Spinal cord (tissue), 10 donors: ENCODE data around the gene TBC1D32. TPM values are rescaled to one million over a fixed set of nuclear protein-coding genes. Genes with fewer than 3 reads are reported as not detected.
"Not testable (repeated sequence)": the region's sequence is repeated elsewhere in the genome, so short reads cannot be mapped to it uniquely, and the experiment has no call there.

Experiments used
- DNase-seq, 6 donors: peaks; one replicate each; pipeline versions ENCODE4 v3.0.0 to v3.0.0-alpha.2; 2013 to 2015; ENCODE audit warnings: low spot score in 6 of 6, low read depth in 4 of 6
- H3K27ac ChIP-seq: one replicate; pipeline ENCODE4 v1.5.1; 2013; ENCODE audit warnings: low read depth, low read length, control low read depth
- H3K27me3 ChIP-seq: one replicate; pipeline ENCODE4 v1.6.1; 2013; ENCODE audit warnings: low read length; ENCODE audit not compliant: control insufficient read depth, insufficient read depth
- H3K36me3 ChIP-seq: one replicate; pipeline ENCODE4 v1.6.1; 2013; ENCODE audit warnings: low read length; ENCODE audit not compliant: control insufficient read depth, insufficient read depth
- H3K4me1 ChIP-seq: one replicate; pipeline ENCODE4 v1.6.1; 2013; ENCODE audit warnings: low read length; ENCODE audit not compliant: control insufficient read depth, insufficient read depth
- H3K4me3 ChIP-seq: one replicate; pipeline ENCODE4 v1.5.1; 2013; ENCODE audit warnings: low read depth, low read length, control low read depth
- H3K9me3 ChIP-seq: one replicate; pipeline ENCODE4 v1.6.1; 2013; ENCODE audit warnings: low read length; ENCODE audit not compliant: control insufficient read depth, insufficient read depth
- WGBS: methylation state at CpG from one replicate; pipeline ENCODE4 v1.1.5; 2013; ENCODE audit warnings: missing lambda C conversion rate; ENCODE audit not compliant: insufficient coverage; 5-methylcytosine and 5-hydroxymethylcytosine counted together
- polyA plus RNA-seq, 2 donors: library from polyadenylated mRNA; unstranded; fragments of 120-200 nt; gene quantifications; one replicate each; pipeline ENCODE4 v1.2.1, GENCODE V29; 2013; ENCODE audit not compliant: insufficient read length in 2 of 2
- total RNA-seq, 2 donors: library from RNA; depleted of rRNA in 1 of 2; stranded (reverse); fragments of 120-200 nt in 1 of 2; fragments of >200 nt in 1 of 2; gene quantifications; one replicate each; pipeline versions ENCODE4 v1.2.3 to v1.2.4, GENCODE V29; 2013 to 2014
- donor health status: healthy.

The TBC1D32 gene
- total and polyA plus RNA-seq, 4 donors: 12.2 to 51.4 (median 24.9) TPM

DNA sequence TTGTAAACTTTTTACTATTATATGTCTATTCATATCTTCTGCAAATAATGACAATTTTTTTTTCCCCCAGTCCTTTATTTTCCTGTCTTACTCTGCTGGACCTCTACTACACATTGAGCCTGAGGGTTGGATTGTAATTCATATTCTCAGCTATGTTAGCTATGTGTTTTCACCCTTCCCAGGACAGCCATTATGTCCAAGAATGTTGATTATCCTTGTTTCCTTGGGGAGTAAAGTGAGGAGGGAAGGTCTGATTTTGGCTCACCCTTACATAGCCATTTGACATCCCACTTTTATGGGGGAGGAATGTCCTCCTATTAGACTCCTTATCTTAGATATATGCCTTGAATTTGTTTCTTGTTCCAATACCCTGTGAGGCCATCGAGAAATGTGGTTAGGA, 17.6 kb upstream of the TBC1D32 start:
- Histone ChIP-seq H3K27ac (no peak overlapping the region), H3K4me1 (no peaks in the 10 kb centered on the region), H3K9me3 (no peaks in the 10 kb centered on the region), H3K36me3 (no peaks in the 10 kb centered on the region), H3K27me3 (no peaks in the 10 kb centered on the region), H3K4me3 (no peak overlapping the region)
- DNase-seq: no peak
- no CpG with 5 or more reads among the region's 1 CpG for WGBS

DNA sequence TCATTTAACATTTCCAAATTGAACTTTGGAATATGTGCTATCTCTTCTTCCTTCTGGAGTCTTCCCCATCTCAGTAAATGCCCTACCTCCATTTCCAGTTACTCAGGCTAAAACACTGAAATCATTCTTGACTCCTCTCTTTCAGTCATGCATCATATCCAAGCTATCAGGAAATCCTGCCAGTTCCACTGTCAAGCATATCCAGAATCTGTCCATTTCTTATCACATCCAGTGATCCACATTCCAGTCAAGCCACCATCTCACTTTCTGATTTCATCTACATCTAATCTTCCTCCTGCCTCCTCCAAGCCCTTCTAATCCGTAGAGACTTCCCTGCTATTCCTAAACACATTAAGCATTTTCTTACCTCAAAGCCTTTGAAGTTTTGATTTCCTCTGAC, 15.3 kb upstream of the TBC1D32 start:
- H3K9me3 ChIP-seq: no peaks in the 10 kb centered on the region
- H3K36me3 ChIP-seq: no peaks in the 10 kb centered on the region
- H3K4me3 ChIP-seq: no peak overlapping the region
- no peak for DNase-seq
- H3K27me3 ChIP-seq: no peaks in the 10 kb centered on the region
- 50% methylated on average over 1 of the region's 1 CpG for WGBS
- no peak overlapping the region for H3K27ac ChIP-seq
- no peaks in the 10 kb centered on the region for H3K4me1 ChIP-seq

DNA sequence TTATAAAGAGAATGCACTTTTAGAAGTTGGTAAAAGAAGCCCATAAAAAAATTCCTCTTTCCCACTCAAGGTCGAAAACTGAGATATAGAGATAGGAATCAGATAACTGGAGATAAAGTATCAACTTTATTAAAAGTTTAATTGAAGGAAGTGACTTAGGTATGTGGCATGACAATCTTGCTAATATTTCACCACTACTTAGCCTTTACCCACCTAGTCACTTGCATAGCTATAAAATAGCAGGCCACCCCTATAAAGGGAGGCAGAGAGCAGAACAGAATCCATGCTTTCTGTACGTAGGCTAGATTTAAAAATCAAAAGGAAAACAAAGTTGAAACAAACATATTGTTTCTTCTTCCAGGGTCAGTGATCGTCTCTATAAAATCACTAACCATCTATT, 13.2 kb upstream of the TBC1D32 start:
- H3K4me3 ChIP-seq: no peak overlapping the region
- no peaks in the 10 kb centered on the region for H3K36me3 ChIP-seq
- no peak overlapping the region for H3K27ac ChIP-seq
- no peak for DNase-seq
- H3K27me3 ChIP-seq: no peaks in the 10 kb centered on the region
- no peaks in the 10 kb centered on the region for H3K4me1 ChIP-seq
- H3K9me3 ChIP-seq: no peaks in the 10 kb centered on the region
- WGBS: no CpG with 5 or more reads among the region's 3 CpGs

DNA sequence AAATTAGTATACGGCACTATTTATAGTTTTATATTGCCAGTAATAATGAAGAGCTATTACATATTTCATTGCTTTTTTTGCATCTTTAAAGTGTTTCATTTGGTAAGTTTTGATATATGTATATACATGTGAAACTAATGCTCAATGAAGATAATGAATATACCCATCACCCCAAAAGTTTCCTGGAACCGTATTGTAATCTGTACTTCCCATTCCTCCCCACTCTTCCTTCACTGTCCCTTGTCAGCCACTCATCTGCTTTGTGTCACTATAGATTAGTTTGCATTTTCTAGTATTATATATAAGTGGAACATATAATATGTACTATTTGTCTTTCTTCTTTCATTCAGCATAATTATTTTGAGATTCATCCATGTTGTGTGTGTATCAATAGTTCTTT, 10.3 kb upstream of the TBC1D32 start:
- DNase-seq: no peak
- no peaks in the 10 kb centered on the region for H3K36me3 ChIP-seq
- H3K4me3 ChIP-seq: no peak overlapping the region
- no peak overlapping the region for H3K27ac ChIP-seq
- WGBS: no CpG with 5 or more reads among the region's 2 CpGs
- H3K4me1 ChIP-seq: no peaks in the 10 kb centered on the region
- H3K9me3 ChIP-seq: no peaks in the 10 kb centered on the region
- no peaks in the 10 kb centered on the region for H3K27me3 ChIP-seq

DNA sequence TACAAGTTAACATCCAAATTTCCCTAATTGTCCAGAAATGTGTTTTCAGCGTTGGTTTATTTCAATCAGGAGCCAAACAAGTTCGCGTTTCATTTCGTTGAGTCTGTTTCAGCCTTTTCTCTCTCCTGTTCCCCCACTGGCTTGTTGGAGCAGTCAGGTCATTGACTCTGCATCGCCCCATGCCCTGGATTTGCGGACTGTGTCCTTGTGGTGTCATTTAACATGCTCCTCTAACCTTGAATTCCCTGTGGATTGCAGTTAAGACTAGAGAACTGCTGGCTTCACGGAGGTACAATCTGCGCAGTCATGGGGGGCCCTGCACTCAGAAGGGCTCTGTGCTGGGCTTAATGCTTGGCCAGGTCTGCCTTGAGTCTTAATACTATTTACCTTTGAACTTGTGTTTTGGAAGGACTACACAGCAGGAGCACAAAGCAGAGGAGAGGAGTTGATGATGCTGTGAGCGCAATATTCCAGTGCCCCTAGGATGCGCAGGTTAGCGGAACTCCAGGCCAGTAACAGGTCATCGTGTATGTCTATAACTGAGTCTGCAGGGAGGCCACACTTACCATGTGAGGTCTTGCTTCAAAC, 5.5 kb upstream of the TBC1D32 start:
- Histone ChIP-seq H3K36me3 (no peaks in the 10 kb centered on the region), H3K27me3 (no peaks in the 10 kb centered on the region), H3K4me1 (no peaks in the 10 kb centered on the region), H3K9me3 (no peaks in the 10 kb centered on the region), H3K27ac (no peak overlapping the region), H3K4me3 (no peak overlapping the region)
- DNase-seq: no peak
- 95% methylated on average over 9 of the region's 12 CpGs for WGBS

DNA sequence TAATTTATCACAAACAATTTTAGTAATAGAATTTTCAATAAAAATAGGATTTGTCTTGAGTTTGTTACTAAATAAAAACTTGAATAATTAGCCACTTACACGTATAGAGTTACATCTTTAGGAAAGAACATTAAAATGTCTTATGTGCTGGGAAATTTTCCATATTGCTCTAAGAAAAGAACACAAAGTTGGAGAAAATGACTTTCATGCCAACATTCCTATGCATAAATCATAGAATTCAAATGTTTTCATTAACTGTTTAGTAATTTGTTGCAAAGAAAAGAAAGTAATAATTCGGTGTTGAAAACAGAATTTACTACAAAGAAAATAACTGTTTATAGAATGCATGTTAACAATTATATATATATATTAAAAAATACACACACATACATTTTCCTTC, 4.7 kb upstream of the TBC1D32 start:
- Histone ChIP-seq H3K9me3 (no peaks in the 10 kb centered on the region), H3K36me3 (no peaks in the 10 kb centered on the region), H3K4me3 (no peak overlapping the region), H3K4me1 (no peaks in the 10 kb centered on the region), H3K27ac (no peak overlapping the region), H3K27me3 (no peaks in the 10 kb centered on the region)
- DNase-seq: no peak
- no CpG with 5 or more reads among the region's 2 CpGs for whole genome bisulfite sequencing

DNA sequence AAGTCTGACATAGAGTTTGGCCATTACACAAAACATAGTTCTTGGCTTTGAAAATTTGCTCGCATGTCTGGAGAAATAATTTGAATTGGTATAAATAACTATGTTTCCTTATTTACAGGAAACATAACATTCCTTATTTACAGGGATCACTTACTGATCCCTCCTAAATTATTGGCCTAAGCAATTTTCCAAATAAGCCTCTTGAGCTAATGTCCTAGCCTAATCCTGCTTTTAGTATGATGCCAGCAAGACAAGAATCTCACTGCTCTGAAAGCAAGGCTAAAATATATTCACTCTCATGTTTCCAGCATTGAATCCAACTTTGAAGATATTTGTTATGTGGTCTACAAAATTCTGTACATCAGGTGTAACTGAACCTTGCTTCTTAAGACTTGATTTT, 4.1 kb upstream of the TBC1D32 start:
- peaks cover 5% of the 10 kb centered on the region for H3K4me1 ChIP-seq
- no peaks in the 10 kb centered on the region for H3K36me3 ChIP-seq
- H3K9me3 ChIP-seq: no peaks in the 10 kb centered on the region
- no peaks in the 10 kb centered on the region for H3K27me3 ChIP-seq
- no peak for DNase-seq
- H3K27ac ChIP-seq: no peak overlapping the region
- WGBS: no CpG with 5 or more reads among the region's 1 CpG
- H3K4me3 ChIP-seq: no peak overlapping the region

DNA sequence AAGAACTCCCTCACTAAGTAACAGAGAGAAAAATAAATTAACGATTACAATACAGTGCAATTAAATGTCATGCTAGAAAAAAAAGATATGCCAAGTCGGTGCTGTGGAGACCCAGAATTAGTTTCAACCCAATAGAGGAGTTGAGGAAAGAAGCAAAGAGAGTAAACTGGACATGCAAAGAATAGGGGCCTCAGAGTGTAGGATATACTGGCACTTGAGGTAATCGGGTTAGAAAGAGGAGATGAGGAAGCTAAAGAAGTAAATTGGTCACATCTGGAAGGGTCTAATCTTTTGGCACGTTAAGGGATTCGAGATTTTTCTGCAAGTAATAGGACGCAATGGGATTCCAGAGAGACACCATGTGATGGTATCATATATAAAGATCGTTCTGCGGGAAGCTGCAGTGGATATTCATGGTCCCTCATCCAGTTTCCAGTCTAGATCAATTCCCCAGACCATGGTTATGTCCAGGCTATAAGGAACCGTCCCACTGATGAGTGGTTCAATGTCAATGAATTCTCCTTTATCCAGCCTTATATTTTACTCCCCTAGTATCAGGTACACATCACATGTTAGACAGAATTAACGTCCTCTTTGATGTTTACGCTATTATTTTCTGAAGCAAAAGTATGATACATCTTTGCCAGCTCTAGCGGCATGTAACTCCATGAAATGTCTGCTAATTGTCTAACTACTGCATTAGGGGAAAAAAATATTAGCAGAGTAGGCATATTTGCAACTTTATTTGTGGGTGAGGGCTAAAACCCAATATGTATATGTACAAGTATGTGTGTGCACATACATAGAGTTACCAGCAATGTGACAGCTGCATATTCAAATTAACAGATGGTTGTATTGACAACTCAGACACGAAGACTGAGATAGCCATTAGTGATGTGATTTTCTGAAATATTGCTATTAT, 1.1 kb upstream of the TBC1D32 start:
- WGBS: 79% methylated on average over 6 of the region's 13 CpGs
- H3K4me1 ChIP-seq: peaks cover 5% of the 10 kb centered on the region
- H3K27ac ChIP-seq: peak overlapping the region; percentile 99
- no peaks in the 10 kb centered on the region for H3K9me3 ChIP-seq
- DNase-seq: no peak
- no peaks in the 10 kb centered on the region for H3K27me3 ChIP-seq
- peak overlapping the region; percentile 93 for H3K4me3 ChIP-seq
- H3K36me3 ChIP-seq: no peaks in the 10 kb centered on the region

DNA sequence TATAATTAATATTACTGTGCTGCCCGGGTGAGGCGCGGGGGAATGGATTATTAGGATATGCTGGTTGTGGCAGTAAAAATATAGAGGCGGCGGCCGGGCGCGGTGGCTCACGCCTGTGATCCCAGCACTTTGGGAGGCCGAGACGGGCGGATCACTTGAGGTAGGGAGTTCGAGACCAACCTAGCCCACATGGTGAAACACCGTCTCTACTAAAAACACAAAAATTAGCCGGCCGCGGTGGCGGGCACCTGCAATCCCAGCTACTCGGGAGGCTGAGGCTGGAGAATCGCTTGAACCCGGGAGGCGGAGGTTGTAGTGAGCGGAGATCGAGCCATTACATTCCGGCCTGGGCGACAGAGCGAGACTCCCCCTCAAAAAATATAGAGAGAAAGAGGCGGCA, 586 bp downstream of the TBC1D32 start:
- DNase-seq, H3K27me3 ChIP-seq, H3K4me1 ChIP-seq, H3K27ac ChIP-seq, H3K36me3 ChIP-seq, H3K9me3 ChIP-seq: not testable (repeated sequence)
- WGBS: 94% methylated on average over 12 of the region's 28 CpGs
- peak overlapping the region; percentile 93 for H3K4me3 ChIP-seq

DNA sequence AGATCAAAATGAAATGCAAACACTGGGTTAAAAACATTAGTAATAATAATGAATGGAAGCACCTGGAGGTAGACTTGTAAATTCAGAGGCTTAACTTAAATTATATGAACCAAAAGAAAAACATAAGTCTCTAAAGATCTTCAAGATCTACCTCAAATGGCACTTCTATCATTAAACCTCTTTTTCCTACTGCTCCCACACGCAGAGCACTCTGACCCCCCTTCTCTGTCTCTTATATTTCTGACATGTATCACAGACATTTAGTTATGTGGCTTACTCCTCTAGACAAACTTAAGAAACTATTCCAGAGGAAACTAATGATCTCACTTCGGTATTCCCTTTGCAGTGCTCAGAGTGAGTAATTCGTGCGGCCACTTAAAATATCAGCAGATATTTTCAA, 1.1 kb downstream of the TBC1D32 start:
- Histone ChIP-seq H3K27ac (no peak overlapping the region), H3K9me3 (no peaks in the 10 kb centered on the region), H3K4me1 (peaks cover 5% of the 10 kb centered on the region), H3K36me3 (no peaks in the 10 kb centered on the region), H3K27me3 (no peaks in the 10 kb centered on the region), H3K4me3 (no peak overlapping the region)
- WGBS: 96% methylated on average over 3 of the region's 4 CpGs
- DNase-seq: no peak
